ENCODE data around the gene PCDHB8. TPM values are rescaled to one million over a fixed set of nuclear protein-coding genes. Genes with fewer than 3 reads are reported as not detected.
"Not testable (repeated sequence)": the region's sequence is repeated elsewhere in the genome, so short reads cannot be mapped to it uniquely, and the experiment has no call there.

Gene PCDHB8
- polyA plus RNA-seq, 1 experiment, result 0.20 TPM

DNA sequence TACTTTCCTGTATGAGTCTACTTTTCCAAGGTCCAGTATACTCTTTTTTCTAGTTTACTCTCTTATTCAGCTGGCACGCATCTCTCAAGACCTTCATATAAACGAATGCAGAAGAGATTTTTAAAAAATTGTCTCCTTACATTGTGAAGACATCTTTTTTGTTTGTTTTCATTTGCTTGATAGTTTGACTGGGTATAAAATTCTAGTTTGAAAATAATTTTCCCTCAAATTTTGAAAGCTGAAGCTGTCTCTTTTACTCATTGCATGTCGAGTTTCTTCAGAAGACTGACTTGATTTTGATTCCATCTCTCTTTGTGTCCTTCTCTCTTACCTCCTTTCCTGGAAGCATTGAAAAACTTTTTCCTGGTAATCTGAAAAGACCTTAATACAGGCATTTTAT lies 18.8 kb downstream of the PCDHB8 start:
- no peak overlapping the region for H3K4me3 ChIP-seq (ENCODE audit: low read depth, low read length)
- no peaks in the 10 kb centered on the region for H3K27me3 ChIP-seq (ENCODE audit: control insufficient read depth, insufficient read depth, low read length)
- CTCF ChIA-PET, result interaction anchor here (1.2 kb wide), 1 partner anchor 9 kb away, joined by 3 read pairs; the partner anchor contains the start of gene PCDHB9
- TF ChIP-seq CTCF (IDR thresholded peaks at IDR 0.05; ENCODE audit: low read depth, low read length), result no peak
- peaks cover 20% of the 10 kb centered on the region for H3K9me3 ChIP-seq (ENCODE audit: control insufficient read depth, insufficient read depth, low read length)
- no peak for DNase-seq (ENCODE audit: low read depth, low spot score)
- POLR2A ChIA-PET, result no interaction called here
- H3K27ac ChIP-seq (ENCODE audit: low read depth, low read length), result no peak overlapping the region

- no peak for DNase-seq (ENCODE audit: low read depth, low spot score)
- Histone ChIP-seq H3K4me3 (ENCODE audit: low read depth, low read length) (no peak within 1 kb of the TSS), H3K27ac (ENCODE audit: low read depth, low read length) (no peak within 1 kb of the TSS), H3K9me3 (ENCODE audit: control insufficient read depth, insufficient read depth, low read length) (peaks cover 29% of the 10 kb centered on the region), H3K27me3 (ENCODE audit: control insufficient read depth, insufficient read depth, low read length) (no peaks in the 10 kb centered on the region)
- TF ChIP-seq CTCF (IDR thresholded peaks at IDR 0.05; ENCODE audit: low read depth, low read length), result no peak
- ChIA-PET POLR2A (no interaction called here), CTCF (interaction anchor here (0.9 to 1.0 kb wide), 2 partner anchors 28 to 121 kb away, joined by 3 read pairs; partner anchors contain the start of gene TAF7)
Measured at GRCh38 chr5:141199359-141200235, 22.0 kb downstream of the PCDHB8 start, which contains the start of gene PCDHB11. Gene PCDHB11 (plus strand): TSS chr5:141199627. CDS start chr5:141199775, 148 bp downstream.

DNA sequence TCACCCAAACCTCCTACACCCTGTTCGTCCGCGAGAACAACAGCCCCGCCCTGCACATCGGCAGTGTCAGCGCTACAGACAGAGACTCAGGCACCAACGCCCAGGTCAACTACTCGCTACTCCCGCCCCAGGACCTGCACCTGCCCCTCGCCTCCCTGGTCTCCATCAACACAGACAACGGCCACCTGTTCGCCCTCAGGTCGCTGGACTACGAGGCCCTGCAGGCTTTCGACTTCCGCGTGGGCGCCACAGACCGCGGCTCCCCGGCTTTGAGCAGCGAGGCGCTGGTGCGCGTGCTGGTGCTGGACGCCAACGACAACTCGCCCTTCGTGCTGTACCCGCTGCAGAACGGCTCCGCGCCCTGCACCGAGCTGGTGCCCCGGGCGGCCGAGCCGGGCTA lies 23.5 kb downstream of the PCDHB8 start:
- CTCF ChIA-PET; POLR2A ChIA-PET; DNase-seq (ENCODE audit: low read depth, low spot score): not testable (repeated sequence)

DNA sequence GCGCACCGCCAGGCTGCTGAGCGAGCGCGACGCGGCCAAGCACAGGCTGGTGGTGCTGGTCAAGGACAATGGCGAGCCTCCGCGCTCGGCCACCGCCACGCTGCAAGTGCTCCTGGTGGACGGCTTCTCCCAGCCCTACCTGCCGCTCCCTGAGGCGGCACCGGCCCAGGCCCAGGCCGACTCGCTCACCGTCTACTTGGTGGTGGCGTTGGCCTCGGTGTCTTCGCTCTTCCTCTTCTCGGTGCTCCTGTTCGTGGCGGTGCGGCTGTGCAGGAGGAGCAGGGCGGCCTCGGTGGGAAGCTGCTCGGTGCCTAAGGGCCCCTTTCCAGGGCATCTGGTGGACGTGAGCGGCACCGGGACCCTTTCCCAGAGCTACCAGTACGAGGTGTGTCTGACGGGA lies 24.1 kb downstream of the PCDHB8 start:
- H3K4me3 ChIP-seq (ENCODE audit: low read depth, low read length); POLR2A ChIA-PET; CTCF ChIA-PET; H3K27ac ChIP-seq (ENCODE audit: low read depth, low read length); DNase-seq (ENCODE audit: low read depth, low spot score); H3K27me3 ChIP-seq (ENCODE audit: control insufficient read depth, insufficient read depth, low read length): not testable (repeated sequence)
- H3K9me3 ChIP-seq (ENCODE audit: control insufficient read depth, insufficient read depth, low read length), result peaks cover 28% of the 10 kb centered on the region

More for the DNA sequence above, 23.5 kb downstream of the PCDHB8 start:
- not testable (repeated sequence) for H3K27ac ChIP-seq (ENCODE audit: low read depth, low read length); H3K27me3 ChIP-seq (ENCODE audit: control insufficient read depth, insufficient read depth, low read length); H3K4me3 ChIP-seq (ENCODE audit: low read depth, low read length)
- H3K9me3 ChIP-seq (ENCODE audit: control insufficient read depth, insufficient read depth, low read length), result peaks cover 28% of the 10 kb centered on the region

GRCh38 chr5:141208478-141208877 lies 30.9 kb downstream of the PCDHB8 start, which contains the start of gene PCDHB12:
Gene PCDHB12 (plus strand): TSS chr5:141208719. CDS start chr5:141208908, 189 bp downstream.
- POLR2A ChIA-PET, result no interaction called here
- no peak for DNase-seq (ENCODE audit: low read depth, low spot score)

GRCh38 chr5:141210281-141210680 lies 32.7 kb downstream of the PCDHB8 start:
- POLR2A ChIA-PET; DNase-seq (ENCODE audit: low read depth, low spot score); H3K27me3 ChIP-seq (ENCODE audit: control insufficient read depth, insufficient read depth, low read length); H3K27ac ChIP-seq (ENCODE audit: low read depth, low read length); CTCF ChIA-PET; H3K4me3 ChIP-seq (ENCODE audit: low read depth, low read length): not testable (repeated sequence)
- peaks cover 17% of the 10 kb centered on the region for H3K9me3 ChIP-seq (ENCODE audit: control insufficient read depth, insufficient read depth, low read length)

More at GRCh38 chr5:141208478-141208877, 30.9 kb downstream of the PCDHB8 start, which contains the start of gene PCDHB12:
- no peak within 1 kb of the TSS for H3K27ac ChIP-seq (ENCODE audit: low read depth, low read length)
- H3K9me3 ChIP-seq (ENCODE audit: control insufficient read depth, insufficient read depth, low read length), result peaks cover 18% of the 10 kb centered on the region
- TF ChIP-seq CTCF (IDR thresholded peaks at IDR 0.05; ENCODE audit: low read depth, low read length), result no peak
- no peak within 1 kb of the TSS for H3K4me3 ChIP-seq (ENCODE audit: low read depth, low read length)
- H3K27me3 ChIP-seq (ENCODE audit: control insufficient read depth, insufficient read depth, low read length), result no peaks in the 10 kb centered on the region
- CTCF ChIA-PET, result interaction anchor here (0.7 to 2.1 kb wide), 4 partner anchors 16 to 359 kb away, joined by 3 to 10 read pairs (median 4); partner anchors contain the start of gene PCDHB10

DNA sequence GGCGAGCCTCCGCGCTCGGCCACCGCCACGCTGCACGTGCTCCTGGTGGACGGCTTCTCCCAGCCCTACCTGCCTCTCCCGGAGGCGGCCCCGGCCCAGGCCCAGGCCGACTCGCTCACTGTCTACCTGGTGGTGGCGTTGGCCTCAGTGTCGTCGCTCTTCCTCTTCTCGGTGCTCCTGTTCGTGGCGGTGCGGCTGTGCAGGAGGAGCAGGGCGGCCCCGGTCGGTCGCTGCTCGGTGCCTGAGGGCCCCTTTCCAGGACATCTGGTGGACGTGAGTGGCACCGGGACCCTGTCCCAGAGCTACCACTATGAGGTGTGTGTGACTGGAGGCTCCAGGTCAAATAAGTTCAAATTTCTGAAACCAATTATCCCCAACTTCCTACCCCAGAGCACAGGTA lies 33.3 kb downstream of the PCDHB8 start:
- H3K27ac ChIP-seq (ENCODE audit: low read depth, low read length); CTCF ChIA-PET; DNase-seq (ENCODE audit: low read depth, low spot score); H3K4me3 ChIP-seq (ENCODE audit: low read depth, low read length); POLR2A ChIA-PET; H3K27me3 ChIP-seq (ENCODE audit: control insufficient read depth, insufficient read depth, low read length): not testable (repeated sequence)
- peaks cover 21% of the 10 kb centered on the region for H3K9me3 ChIP-seq (ENCODE audit: control insufficient read depth, insufficient read depth, low read length)

GRCh38 chr5:141213656-141214339 lies 36.2 kb downstream of the PCDHB8 start, which contains the start of gene PCDHB13:
Gene PCDHB13 (plus strand): TSS chr5:141213919. CDS start chr5:141214124, 205 bp downstream.
- peaks cover 28% of the 10 kb centered on the region for H3K9me3 ChIP-seq (ENCODE audit: control insufficient read depth, insufficient read depth, low read length)
- CTCF ChIA-PET, result interaction anchor here (0.8 kb wide), 1 partner anchor 354 kb away, joined by 3 read pairs; no protein-coding TSS in a partner anchor
- POLR2A ChIA-PET; H3K27me3 ChIP-seq (ENCODE audit: control insufficient read depth, insufficient read depth, low read length); DNase-seq (ENCODE audit: low read depth, low spot score); H3K4me3 ChIP-seq (ENCODE audit: low read depth, low read length); H3K27ac ChIP-seq (ENCODE audit: low read depth, low read length): not testable (repeated sequence)
